Left ventricle myocardium inferior (tissue), 1 donor: ENCODE data around the gene PACS1. TPM values are rescaled to one million over a fixed set of nuclear protein-coding genes. Genes with fewer than 3 reads are reported as not detected.

ENCODE experiments used
- DNase-seq: peaks from one replicate; pipeline ENCODE4 v3.0.0-alpha.2; 2020
- H3K27ac ChIP-seq: fragments of 200-600 bp; replicated peaks from 2 replicates; pipeline ENCODE4 v1.8.0; 2021
- H3K27me3 ChIP-seq: fragments of 200-600 bp; 2 replicates; pipeline ENCODE4 v1.8.0; 2021; ENCODE audit warnings: low read depth
- H3K36me3 ChIP-seq: fragments of 200-600 bp; 2 replicates; pipeline ENCODE4 v1.8.0; 2021
- H3K4me1 ChIP-seq: fragments of 200-600 bp; 2 replicates; pipeline ENCODE4 v1.8.0; 2021
- H3K4me3 ChIP-seq: fragments of 200-600 bp; 2 replicates; pipeline ENCODE4 v1.8.0; 2021; ENCODE audit warnings: mild to moderate bottlenecking, moderate library complexity
- H3K9me3 ChIP-seq: fragments of 200-600 bp; replicated peaks from 2 replicates; pipeline ENCODE4 v1.8.0; 2021
- intact Hi-C: fragments of 100-400 bp; cut with micrococcal nuclease; formaldehyde crosslinking; loops from one replicate; pipeline ENCODE4 v1.11.0; 2022
- total RNA-seq: library from RNA; stranded (reverse); fragmentation: NEBNext Ultra II Directional; extraction: Animal tissue kit (Norgen Biotek cat#: 25700); gene quantifications from one replicate; pipeline ENCODE4 v1.2.1, GENCODE V29; 2021
- TF ChIP-seq, protein P1 (sequence below): fragments of 200-600 bp; IDR thresholded peaks from 2 replicates; pipeline ENCODE4 v1.8.0; 2021; ENCODE audit warnings: antibody characterized with exemption, mild to moderate bottlenecking, borderline replicate concordance
- donor health status: DM: no; HTN: yes; CAD: no; lungs with severe emphysema.

The PACS1 gene
- total RNA-seq, 1 donor from 2014 or later: 54.9 TPM

DNA sequence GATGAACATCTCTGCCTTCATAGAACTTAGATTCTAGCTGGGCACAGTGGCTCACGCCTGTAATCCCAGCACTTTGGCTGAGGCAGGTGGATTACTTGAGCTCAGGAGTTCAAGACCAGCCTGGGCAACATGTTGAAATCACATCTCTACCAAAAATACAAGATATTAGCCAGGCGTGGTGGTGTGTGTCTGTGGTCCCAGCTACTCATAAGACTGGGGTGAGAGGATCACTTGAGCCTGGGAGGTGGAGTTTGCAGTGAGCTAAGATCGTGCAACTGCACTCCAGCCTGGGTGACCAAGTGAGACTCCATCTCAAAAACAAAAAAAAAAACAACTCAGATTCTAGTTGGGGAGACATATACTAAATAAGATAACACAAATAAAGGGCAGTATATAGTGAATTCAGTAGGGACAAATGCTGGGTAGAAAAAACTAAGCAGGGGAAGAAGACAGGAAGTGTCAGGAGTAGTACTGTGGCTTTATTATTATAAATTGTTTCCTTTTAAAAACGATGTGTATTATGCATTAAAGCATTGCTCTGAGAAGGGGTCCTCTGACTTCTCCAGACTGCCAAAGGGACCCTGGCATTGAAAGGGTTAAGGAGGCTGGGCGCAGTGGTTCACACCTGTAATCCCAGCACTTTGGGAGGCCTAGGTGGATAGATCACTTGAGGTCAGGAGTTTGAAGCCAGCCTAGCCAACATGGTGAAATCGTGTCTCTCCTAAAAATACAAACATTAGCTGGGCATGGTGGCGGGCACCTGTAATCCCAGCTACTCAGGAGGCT is 46.7 kb downstream of the PACS1 start:
- Histone ChIP-seq H3K4me3 (no peak overlapping the region), H3K36me3 (no peaks in the 10 kb centered on the region), H3K9me3 (peaks cover 8% of the 10 kb centered on the region), H3K27ac (no peak overlapping the region), H3K27me3 (no peaks in the 10 kb centered on the region), H3K4me1 (peaks cover 71% of the 10 kb centered on the region)
- no peak for DNase-seq
- intact Hi-C loops: no loop called here
- TF ChIP-seq, protein P1, sequence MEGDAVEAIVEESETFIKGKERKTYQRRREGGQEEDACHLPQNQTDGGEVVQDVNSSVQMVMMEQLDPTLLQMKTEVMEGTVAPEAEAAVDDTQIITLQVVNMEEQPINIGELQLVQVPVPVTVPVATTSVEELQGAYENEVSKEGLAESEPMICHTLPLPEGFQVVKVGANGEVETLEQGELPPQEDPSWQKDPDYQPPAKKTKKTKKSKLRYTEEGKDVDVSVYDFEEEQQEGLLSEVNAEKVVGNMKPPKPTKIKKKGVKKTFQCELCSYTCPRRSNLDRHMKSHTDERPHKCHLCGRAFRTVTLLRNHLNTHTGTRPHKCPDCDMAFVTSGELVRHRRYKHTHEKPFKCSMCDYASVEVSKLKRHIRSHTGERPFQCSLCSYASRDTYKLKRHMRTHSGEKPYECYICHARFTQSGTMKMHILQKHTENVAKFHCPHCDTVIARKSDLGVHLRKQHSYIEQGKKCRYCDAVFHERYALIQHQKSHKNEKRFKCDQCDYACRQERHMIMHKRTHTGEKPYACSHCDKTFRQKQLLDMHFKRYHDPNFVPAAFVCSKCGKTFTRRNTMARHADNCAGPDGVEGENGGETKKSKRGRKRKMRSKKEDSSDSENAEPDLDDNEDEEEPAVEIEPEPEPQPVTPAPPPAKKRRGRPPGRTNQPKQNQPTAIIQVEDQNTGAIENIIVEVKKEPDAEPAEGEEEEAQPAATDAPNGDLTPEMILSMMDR: no peak

DNA sequence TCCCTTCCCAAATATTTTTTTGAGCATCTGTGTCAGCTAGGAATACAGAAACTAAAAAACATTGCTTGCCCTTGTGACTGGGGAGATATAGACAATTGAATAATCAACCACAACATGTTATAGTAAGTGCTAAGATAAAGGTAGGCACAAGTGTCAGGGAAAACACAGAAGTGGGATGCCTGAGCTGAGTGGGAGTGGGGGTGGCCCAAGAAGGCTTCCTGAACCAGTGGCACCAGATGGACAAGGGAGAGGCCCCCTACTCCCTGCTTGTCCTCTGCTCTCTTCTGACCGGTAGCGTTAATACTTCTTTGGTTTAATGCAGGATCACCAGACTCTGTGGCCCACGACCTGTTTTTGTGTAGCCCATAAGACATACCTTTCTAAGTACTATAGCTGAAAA is 48.8 kb downstream of the PACS1 start:
- intact Hi-C loops: no loop called here
- DNase-seq: no peak
- no peaks in the 10 kb centered on the region for H3K27me3 ChIP-seq
- H3K27ac ChIP-seq: peak overlapping the region; percentile 76
- no peaks in the 10 kb centered on the region for H3K36me3 ChIP-seq
- H3K4me1 ChIP-seq: peaks cover 50% of the 10 kb centered on the region
- H3K9me3 ChIP-seq: peaks cover 12% of the 10 kb centered on the region
- TF ChIP-seq, protein P1: no peak
- H3K4me3 ChIP-seq: no peak overlapping the region

DNA sequence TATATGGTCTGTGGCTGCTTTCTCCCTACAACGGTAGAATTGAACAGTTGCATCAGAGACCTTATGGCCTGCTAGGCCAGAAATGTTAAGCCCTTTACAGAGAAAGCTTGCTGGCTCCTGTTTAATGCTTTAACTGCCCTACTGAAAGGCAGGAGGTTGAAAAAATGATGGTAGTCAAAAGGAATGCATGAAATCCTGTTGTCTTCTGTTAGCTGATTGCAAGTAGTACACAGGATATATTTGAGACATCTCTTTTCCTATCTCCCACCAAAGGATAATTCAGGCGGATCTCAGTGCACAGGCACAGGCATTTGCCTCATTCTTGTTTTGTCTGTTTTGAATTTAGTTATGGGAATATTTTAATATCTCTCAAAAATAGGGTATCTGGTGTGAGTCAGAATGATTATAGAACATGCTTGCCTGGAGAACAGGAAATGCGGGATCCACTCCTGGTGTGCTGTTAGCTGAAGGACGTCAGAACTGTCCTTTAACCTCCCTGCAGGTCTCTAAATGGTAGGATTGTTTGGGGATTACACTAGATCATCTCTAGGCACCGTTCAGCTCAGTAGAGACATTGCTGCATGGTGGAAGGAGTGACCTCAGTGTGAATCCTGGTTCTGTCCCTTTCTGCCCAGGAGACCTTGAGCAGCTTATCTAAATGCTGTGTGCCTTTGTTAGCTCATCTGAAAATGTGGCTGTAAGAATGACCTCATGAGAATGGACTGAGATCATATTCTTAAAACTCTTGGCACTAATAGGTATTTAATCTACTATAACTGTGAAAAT is 49.5 kb downstream of the PACS1 start:
- H3K9me3 ChIP-seq: peaks cover 12% of the 10 kb centered on the region
- TF ChIP-seq, protein P1: no peak
- peak overlapping the region; percentile 76 for H3K27ac ChIP-seq
- no peaks in the 10 kb centered on the region for H3K36me3 ChIP-seq
- H3K4me3 ChIP-seq: no peak overlapping the region
- intact Hi-C loops: no loop called here
- H3K4me1 ChIP-seq: peaks cover 54% of the 10 kb centered on the region
- no peak for DNase-seq
- no peaks in the 10 kb centered on the region for H3K27me3 ChIP-seq

DNA sequence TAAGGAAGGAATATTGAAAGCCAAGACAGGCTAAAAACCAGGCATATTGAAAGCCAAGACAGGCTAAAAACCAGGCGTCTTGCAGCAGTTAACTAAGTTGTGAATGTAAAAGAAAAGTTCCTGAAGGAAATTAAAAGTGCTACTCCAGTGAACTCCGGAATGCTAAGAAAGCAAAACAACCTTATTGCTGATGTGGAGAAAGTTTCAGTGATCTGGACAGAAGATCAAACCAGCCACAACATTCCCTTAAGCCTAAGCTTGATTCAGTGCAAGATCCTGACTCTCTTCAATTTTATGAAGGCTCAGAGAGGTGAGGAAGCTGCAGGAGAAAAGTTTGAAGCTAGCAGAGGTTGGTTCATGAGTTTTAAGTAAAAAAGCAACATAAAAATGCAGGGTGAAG is 51.4 kb downstream of the PACS1 start:
- Histone ChIP-seq H3K9me3 (peaks cover 12% of the 10 kb centered on the region), H3K27me3 (no peaks in the 10 kb centered on the region), H3K36me3 (no peaks in the 10 kb centered on the region), H3K27ac (no peak overlapping the region), H3K4me1 (peaks cover 47% of the 10 kb centered on the region), H3K4me3 (no peak overlapping the region)
- intact Hi-C loops: no loop called here
- TF ChIP-seq, protein P1: no peak
- no peak for DNase-seq

DNA sequence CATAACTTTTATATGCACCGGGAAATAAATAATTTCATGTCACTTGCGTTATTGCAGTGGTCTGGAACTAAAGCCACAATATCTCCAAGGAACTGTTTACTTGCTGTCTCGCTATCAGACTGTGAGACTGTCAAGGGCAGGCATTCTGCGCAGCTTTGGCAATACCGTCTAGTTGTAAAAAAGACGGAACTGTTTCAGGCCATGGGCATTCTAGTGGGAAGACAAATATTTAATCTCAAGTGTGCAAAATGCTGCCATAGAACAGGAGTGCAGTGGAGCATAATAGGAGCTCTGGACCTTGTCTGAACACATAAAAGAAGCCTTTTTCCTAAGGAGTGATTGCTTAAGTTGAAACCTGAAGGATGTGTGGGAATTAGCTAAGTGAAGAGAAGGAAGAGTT is 53.8 kb downstream of the PACS1 start:
- peaks cover 49% of the 10 kb centered on the region for H3K4me1 ChIP-seq
- DNase-seq: no peak
- TF ChIP-seq, protein P1: no peak
- H3K9me3 ChIP-seq: peaks cover 12% of the 10 kb centered on the region
- intact Hi-C loops: no loop called here
- H3K36me3 ChIP-seq: no peaks in the 10 kb centered on the region
- peak overlapping the region; percentile 21 for H3K27ac ChIP-seq
- no peak overlapping the region for H3K4me3 ChIP-seq
- no peaks in the 10 kb centered on the region for H3K27me3 ChIP-seq
